HEK293 (cell line): ENCODE data around the gene HTR3B.
A peak's percentile ranks its signal among the peaks of the same experiment; 100 is the strongest.

Experiments used
- BCL11A ChIP-seq: fragments of 450-650 bp; formaldehyde crosslinking; IDR thresholded peaks from 2 replicates; pipeline ENCODE4 v1.5.1; 2016; ENCODE audit warnings: low read depth, missing biosample characterization, missing genetic modification characterization
- GFI1B ChIP-seq: fragments of 450-650 bp; formaldehyde crosslinking; IDR thresholded peaks from 2 replicates; pipeline ENCODE4 v1.5.1; 2016; ENCODE audit warnings: missing biosample characterization, missing genetic modification characterization
- GLI2 ChIP-seq: fragments of 450-650 bp; formaldehyde crosslinking; IDR thresholded peaks from 2 replicates; pipeline ENCODE4; 2017; ENCODE audit warnings: missing biosample characterization, missing genetic modification characterization, low read depth, borderline replicate concordance
- GLIS1 ChIP-seq: fragments of 450-650 bp; formaldehyde crosslinking; IDR thresholded peaks from 2 replicates; pipeline ENCODE4 v1.5.1; 2016; ENCODE audit warnings: missing biosample characterization, missing genetic modification characterization
- GLIS2 ChIP-seq: fragments of 450-650 bp; formaldehyde crosslinking; IDR thresholded peaks from 2 replicates; pipeline ENCODE4 v1.5.1; 2016; ENCODE audit warnings: missing biosample characterization, missing genetic modification characterization
- KLF10 ChIP-seq: fragments of 450-650 bp; IDR thresholded peaks from 2 replicates; pipeline ENCODE4 v1.5.1; 2018; ENCODE audit warnings: missing biosample characterization, mild to moderate bottlenecking, missing genetic modification characterization
- SCRT1 ChIP-seq: fragments of 450-650 bp; formaldehyde crosslinking; IDR thresholded peaks from 2 replicates; pipeline ENCODE4 v1.5.1; 2016; ENCODE audit warnings: missing biosample characterization, missing genetic modification characterization, borderline replicate concordance
- TCF7L2 ChIP-seq: IDR thresholded peaks from 2 replicates; pipeline ENCODE4 v1.6.1; 2011; ENCODE audit warnings: low read depth, mild to moderate bottlenecking, inconsistent platforms, low read length, moderate library complexity, borderline replicate concordance
- WT1 ChIP-seq: fragments of 450-650 bp; formaldehyde crosslinking; IDR thresholded peaks from 2 replicates; pipeline ENCODE4 v1.5.1; 2016; ENCODE audit warnings: missing biosample characterization, missing genetic modification characterization
- ZBTB17 ChIP-seq: fragments of 450-650 bp; formaldehyde crosslinking; IDR thresholded peaks from 2 replicates; pipeline ENCODE4 v1.5.1; 2016; ENCODE audit warnings: missing biosample characterization, missing genetic modification characterization
- ZBTB20 ChIP-seq: fragments of 450-650 bp; formaldehyde crosslinking; IDR thresholded peaks from 2 replicates; pipeline ENCODE4 v1.5.1; 2016; ENCODE audit warnings: missing biosample characterization, missing genetic modification characterization
- ZBTB48 ChIP-seq: fragments of 450-650 bp; formaldehyde crosslinking; IDR thresholded peaks from 2 replicates; pipeline ENCODE4 v1.5.1; 2016; ENCODE audit warnings: missing biosample characterization, missing genetic modification characterization
- ZBTB8A ChIP-seq: fragments of 450-650 bp; formaldehyde crosslinking; IDR thresholded peaks from 2 replicates; pipeline ENCODE4 v1.5.1; 2016; ENCODE audit warnings: missing biosample characterization, missing genetic modification characterization
- ZFP69B ChIP-seq: fragments of 450-650 bp; formaldehyde crosslinking; IDR thresholded peaks from 2 replicates; pipeline ENCODE4 v1.5.1; 2016; ENCODE audit warnings: missing biosample characterization, missing genetic modification characterization
- ZNF121 ChIP-seq: fragments of 450-650 bp; formaldehyde crosslinking; IDR thresholded peaks from 2 replicates; pipeline ENCODE4 v1.5.1; 2016; ENCODE audit warnings: missing biosample characterization, missing genetic modification characterization
- ZNF23 ChIP-seq: fragments of 450-650 bp; formaldehyde crosslinking; IDR thresholded peaks from 2 replicates; pipeline ENCODE4 v1.5.1; 2016; ENCODE audit warnings: missing biosample characterization, missing genetic modification characterization, borderline replicate concordance
- ZNF366 ChIP-seq: fragments of 450-650 bp; formaldehyde crosslinking; conservative IDR thresholded peaks from 2 replicates; pipeline ENCODE4 v1.5.1; 2016; ENCODE audit warnings: missing biosample characterization, missing genetic modification characterization
- ZNF48 ChIP-seq: fragments of 450-650 bp; formaldehyde crosslinking; IDR thresholded peaks from 2 replicates; pipeline ENCODE4 v1.5.1; 2016; ENCODE audit warnings: missing biosample characterization, missing genetic modification characterization
- ZNF596 ChIP-seq: fragments of 450-650 bp; IDR thresholded peaks from 2 replicates; pipeline ENCODE4 v1.5.0; 2018; ENCODE audit warnings: missing biosample characterization, mild to moderate bottlenecking, missing genetic modification characterization, moderate library complexity
- ZNF629 ChIP-seq: fragments of 450-650 bp; formaldehyde crosslinking; IDR thresholded peaks from 2 replicates; pipeline ENCODE4 v1.5.1; 2017; ENCODE audit warnings: missing biosample characterization, missing genetic modification characterization
- ZNF654 ChIP-seq: fragments of 450-650 bp; formaldehyde crosslinking; IDR thresholded peaks from 2 replicates; pipeline ENCODE4 v1.5.1; 2016; ENCODE audit warnings: low read depth, missing biosample characterization, missing genetic modification characterization
- ZNF664 ChIP-seq: fragments of 450-650 bp; formaldehyde crosslinking; IDR thresholded peaks from 2 replicates; pipeline ENCODE4 v1.5.1; 2016; ENCODE audit warnings: missing biosample characterization, missing genetic modification characterization
- ZNF747 ChIP-seq: fragments of 450-650 bp; formaldehyde crosslinking; IDR thresholded peaks from 2 replicates; pipeline ENCODE4 v1.5.1; 2016; ENCODE audit warnings: missing biosample characterization, missing genetic modification characterization
- ZNF777 ChIP-seq: fragments of 450-650 bp; formaldehyde crosslinking; IDR thresholded peaks from 2 replicates; pipeline ENCODE4 v1.5.1; 2017; ENCODE audit warnings: missing biosample characterization, missing genetic modification characterization, borderline replicate concordance
- ZNF843 ChIP-seq: fragments of 450-650 bp; formaldehyde crosslinking; IDR thresholded peaks from 2 replicates; pipeline ENCODE4 v1.5.1; 2016; ENCODE audit warnings: missing biosample characterization, missing genetic modification characterization
- ZXDB ChIP-seq: fragments of 450-650 bp; formaldehyde crosslinking; IDR thresholded peaks from 2 replicates; pipeline ENCODE4 v1.5.1; 2016; ENCODE audit warnings: missing biosample characterization, missing genetic modification characterization
- TF ChIP-seq, protein P1 (sequence below): IDR thresholded peaks from 2 replicates; pipeline ENCODE4 v1.6.1; 2011; ENCODE audit warnings: mild to moderate bottlenecking, low read depth, low read length, borderline replicate concordance
- TF ChIP-seq, protein P2 (sequence below): fragments of 450-650 bp; formaldehyde crosslinking; IDR thresholded peaks from 2 replicates; pipeline ENCODE4 v1.5.1; 2017; ENCODE audit warnings: missing biosample characterization, missing genetic modification characterization
- TF ChIP-seq, protein P3 (sequence below): fragments of 450-650 bp; formaldehyde crosslinking; IDR thresholded peaks from 2 replicates; pipeline ENCODE4 v1.5.1; 2016; ENCODE audit warnings: missing biosample characterization, missing genetic modification characterization
- TF ChIP-seq, protein P4 (sequence below): fragments of 450-650 bp; formaldehyde crosslinking; IDR thresholded peaks from 2 replicates; pipeline ENCODE4 v1.5.1; 2016; ENCODE audit warnings: missing biosample characterization, missing genetic modification characterization
- TF ChIP-seq, protein P5 (sequence below): fragments of 450-650 bp; formaldehyde crosslinking; IDR thresholded peaks from 2 replicates; pipeline ENCODE4 v1.5.1; 2016; ENCODE audit warnings: missing biosample characterization, missing genetic modification characterization
- TF ChIP-seq, protein P6 (sequence below): fragments of 450-650 bp; IDR thresholded peaks from 2 replicates; pipeline ENCODE4 v1.5.1; 2018; ENCODE audit warnings: missing biosample characterization, mild to moderate bottlenecking, missing genetic modification characterization

HTR3B gene

DNA sequence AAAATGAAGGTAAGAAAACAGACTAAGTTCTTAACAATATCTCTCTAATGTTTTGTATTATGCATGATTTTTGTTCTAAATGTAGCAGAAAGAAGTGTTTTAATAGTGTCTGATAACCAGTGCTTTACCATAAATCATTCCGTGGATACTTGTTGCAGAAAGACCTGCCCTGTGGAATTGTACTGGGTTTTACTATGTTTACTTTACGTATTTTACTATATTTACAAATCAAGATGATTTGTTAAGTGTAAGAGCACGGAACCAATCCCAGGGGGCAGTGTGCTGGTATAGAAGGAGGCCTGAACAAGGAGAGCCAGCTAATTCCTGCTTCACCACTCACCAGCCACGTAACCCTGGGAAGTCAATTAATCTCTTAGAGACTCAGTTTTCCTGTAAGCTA lies 1.4 kb downstream of the HTR3B start (continued):
- TF ChIP-seq, protein P1, sequence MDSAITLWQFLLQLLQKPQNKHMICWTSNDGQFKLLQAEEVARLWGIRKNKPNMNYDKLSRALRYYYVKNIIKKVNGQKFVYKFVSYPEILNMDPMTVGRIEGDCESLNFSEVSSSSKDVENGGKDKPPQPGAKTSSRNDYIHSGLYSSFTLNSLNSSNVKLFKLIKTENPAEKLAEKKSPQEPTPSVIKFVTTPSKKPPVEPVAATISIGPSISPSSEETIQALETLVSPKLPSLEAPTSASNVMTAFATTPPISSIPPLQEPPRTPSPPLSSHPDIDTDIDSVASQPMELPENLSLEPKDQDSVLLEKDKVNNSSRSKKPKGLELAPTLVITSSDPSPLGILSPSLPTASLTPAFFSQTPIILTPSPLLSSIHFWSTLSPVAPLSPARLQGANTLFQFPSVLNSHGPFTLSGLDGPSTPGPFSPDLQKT: no peak
- TF ChIP-seq ZNF777 (tag by site-specific recombination): no peak
- peak; percentile 77 for TF ChIP-seq ZNF629 (tag by site-specific recombination)
- TF ChIP-seq ZNF366 (tag by site-specific recombination): peak; percentile 66
- TF ChIP-seq ZXDB: peak; percentile 77
- TF ChIP-seq, protein P2, sequence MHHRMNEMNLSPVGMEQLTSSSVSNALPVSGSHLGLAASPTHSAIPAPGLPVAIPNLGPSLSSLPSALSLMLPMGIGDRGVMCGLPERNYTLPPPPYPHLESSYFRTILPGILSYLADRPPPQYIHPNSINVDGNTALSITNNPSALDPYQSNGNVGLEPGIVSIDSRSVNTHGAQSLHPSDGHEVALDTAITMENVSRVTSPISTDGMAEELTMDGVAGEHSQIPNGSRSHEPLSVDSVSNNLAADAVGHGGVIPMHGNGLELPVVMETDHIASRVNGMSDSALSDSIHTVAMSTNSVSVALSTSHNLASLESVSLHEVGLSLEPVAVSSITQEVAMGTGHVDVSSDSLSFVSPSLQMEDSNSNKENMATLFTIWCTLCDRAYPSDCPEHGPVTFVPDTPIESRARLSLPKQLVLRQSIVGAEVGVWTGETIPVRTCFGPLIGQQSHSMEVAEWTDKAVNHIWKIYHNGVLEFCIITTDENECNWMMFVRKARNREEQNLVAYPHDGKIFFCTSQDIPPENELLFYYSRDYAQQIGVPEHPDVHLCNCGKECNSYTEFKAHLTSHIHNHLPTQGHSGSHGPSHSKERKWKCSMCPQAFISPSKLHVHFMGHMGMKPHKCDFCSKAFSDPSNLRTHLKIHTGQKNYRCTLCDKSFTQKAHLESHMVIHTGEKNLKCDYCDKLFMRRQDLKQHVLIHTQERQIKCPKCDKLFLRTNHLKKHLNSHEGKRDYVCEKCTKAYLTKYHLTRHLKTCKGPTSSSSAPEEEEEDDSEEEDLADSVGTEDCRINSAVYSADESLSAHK (tag by site-specific recombination): peak; percentile 86
- peak; percentile 69 for TF ChIP-seq GLIS1
- TF ChIP-seq KLF10 (tag by site-specific recombination): peak; percentile 61; the same call in 1 of the 2 replicates
- no peak for TF ChIP-seq ZNF747 (tag by site-specific recombination)
- TF ChIP-seq, protein P3, sequence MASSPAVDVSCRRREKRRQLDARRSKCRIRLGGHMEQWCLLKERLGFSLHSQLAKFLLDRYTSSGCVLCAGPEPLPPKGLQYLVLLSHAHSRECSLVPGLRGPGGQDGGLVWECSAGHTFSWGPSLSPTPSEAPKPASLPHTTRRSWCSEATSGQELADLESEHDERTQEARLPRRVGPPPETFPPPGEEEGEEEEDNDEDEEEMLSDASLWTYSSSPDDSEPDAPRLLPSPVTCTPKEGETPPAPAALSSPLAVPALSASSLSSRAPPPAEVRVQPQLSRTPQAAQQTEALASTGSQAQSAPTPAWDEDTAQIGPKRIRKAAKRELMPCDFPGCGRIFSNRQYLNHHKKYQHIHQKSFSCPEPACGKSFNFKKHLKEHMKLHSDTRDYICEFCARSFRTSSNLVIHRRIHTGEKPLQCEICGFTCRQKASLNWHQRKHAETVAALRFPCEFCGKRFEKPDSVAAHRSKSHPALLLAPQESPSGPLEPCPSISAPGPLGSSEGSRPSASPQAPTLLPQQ (tag by site-specific recombination): no peak
- TF ChIP-seq ZBTB48 (tag by site-specific recombination): no peak
- no peak for TF ChIP-seq ZBTB20 (tag by site-specific recombination)
- no peak for TF ChIP-seq ZNF654
- TF ChIP-seq ZBTB17: 0 out of 2 replicates have a peak, but pooled peaks have one; percentile 43
- no peak for TF ChIP-seq ZNF48 (tag by site-specific recombination)
- TF ChIP-seq ZNF843 (tag by site-specific recombination): peak; percentile 96
- TF ChIP-seq ZNF121: no peak
- no peak for TF ChIP-seq GLIS2
- TF ChIP-seq BCL11A (tag by site-specific recombination): peak; percentile 83; the same call in 1 of the 2 replicates
- no peak for TF ChIP-seq ZNF23 (tag by site-specific recombination)
- no peak for TF ChIP-seq ZNF664
- TF ChIP-seq ZBTB8A: peak; percentile 27; the same call in 1 of the 2 replicates
- TF ChIP-seq TCF7L2: peak; percentile 53; the same call in 1 of the 2 replicates
- peak; percentile 50; the same call in 1 of the 2 replicates for TF ChIP-seq ZNF596 (tag by site-specific recombination)
- TF ChIP-seq SCRT1 (tag by site-specific recombination): peak; percentile 96
- 0 out of 2 replicates have a peak, but pooled peaks have one; percentile 39 for TF ChIP-seq GLI2 (tag by site-specific recombination)
- TF ChIP-seq, protein P4, sequence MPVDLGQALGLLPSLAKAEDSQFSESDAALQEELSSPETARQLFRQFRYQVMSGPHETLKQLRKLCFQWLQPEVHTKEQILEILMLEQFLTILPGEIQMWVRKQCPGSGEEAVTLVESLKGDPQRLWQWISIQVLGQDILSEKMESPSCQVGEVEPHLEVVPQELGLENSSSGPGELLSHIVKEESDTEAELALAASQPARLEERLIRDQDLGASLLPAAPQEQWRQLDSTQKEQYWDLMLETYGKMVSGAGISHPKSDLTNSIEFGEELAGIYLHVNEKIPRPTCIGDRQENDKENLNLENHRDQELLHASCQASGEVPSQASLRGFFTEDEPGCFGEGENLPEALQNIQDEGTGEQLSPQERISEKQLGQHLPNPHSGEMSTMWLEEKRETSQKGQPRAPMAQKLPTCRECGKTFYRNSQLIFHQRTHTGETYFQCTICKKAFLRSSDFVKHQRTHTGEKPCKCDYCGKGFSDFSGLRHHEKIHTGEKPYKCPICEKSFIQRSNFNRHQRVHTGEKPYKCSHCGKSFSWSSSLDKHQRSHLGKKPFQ (tag by site-specific recombination): peak; percentile 73; the same call in 1 of the 2 replicates
- peak; percentile 73 for TF ChIP-seq WT1 (tag by site-specific recombination)
- TF ChIP-seq, protein P5, sequence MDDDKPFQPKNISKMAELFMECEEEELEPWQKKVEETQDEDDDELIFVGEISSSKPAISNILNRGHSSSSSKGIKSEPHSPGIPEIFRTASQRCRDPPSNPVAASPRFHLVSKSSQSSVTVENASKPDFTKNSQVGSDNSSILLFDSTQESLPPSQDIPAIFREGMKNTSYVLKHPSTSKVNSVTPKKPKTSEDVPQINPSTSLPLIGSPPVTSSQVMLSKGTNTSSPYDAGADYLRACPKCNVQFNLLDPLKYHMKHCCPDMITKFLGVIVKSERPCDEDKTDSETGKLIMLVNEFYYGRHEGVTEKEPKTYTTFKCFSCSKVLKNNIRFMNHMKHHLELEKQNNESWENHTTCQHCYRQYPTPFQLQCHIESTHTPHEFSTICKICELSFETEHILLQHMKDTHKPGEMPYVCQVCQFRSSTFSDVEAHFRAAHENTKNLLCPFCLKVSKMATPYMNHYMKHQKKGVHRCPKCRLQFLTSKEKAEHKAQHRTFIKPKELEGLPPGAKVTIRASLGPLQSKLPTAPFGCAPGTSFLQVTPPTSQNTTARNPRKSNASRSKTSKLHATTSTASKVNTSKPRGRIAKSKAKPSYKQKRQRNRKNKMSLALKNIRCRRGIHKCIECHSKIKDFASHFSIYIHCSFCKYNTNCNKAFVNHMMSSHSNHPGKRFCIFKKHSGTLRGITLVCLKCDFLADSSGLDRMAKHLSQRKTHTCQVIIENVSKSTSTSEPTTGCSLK (tag by site-specific recombination): no peak
- TF ChIP-seq, protein P6, sequence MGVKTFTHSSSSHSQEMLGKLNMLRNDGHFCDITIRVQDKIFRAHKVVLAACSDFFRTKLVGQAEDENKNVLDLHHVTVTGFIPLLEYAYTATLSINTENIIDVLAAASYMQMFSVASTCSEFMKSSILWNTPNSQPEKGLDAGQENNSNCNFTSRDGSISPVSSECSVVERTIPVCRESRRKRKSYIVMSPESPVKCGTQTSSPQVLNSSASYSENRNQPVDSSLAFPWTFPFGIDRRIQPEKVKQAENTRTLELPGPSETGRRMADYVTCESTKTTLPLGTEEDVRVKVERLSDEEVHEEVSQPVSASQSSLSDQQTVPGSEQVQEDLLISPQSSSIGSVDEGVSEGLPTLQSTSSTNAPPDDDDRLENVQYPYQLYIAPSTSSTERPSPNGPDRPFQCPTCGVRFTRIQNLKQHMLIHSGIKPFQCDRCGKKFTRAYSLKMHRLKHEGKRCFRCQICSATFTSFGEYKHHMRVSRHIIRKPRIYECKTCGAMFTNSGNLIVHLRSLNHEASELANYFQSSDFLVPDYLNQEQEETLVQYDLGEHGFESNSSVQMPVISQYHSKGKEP: peak; percentile 81
- TF ChIP-seq ZFP69B (tag by site-specific recombination): no peak
- peak; percentile 86 for TF ChIP-seq GFI1B
